ENCODE measurements around the gene PLPP7. TPM values are rescaled to one million over a fixed set of nuclear protein-coding genes. Genes with fewer than 3 reads are reported as not detected.

The PLPP7 gene
- total RNA-seq, 1 donor from 2014 or later = 0.20 TPM

- Mint-ChIP-seq H3K27ac (ENCODE audit: unreplicated experiment) (no peak overlapping the region), H3K9me3 (ENCODE audit: unreplicated experiment) (no peaks in the 10 kb centered on the region), H3K4me3 (ENCODE audit: unreplicated experiment) (no peak overlapping the region), H3K27me3 (ENCODE audit: low read depth, unreplicated experiment) (peaks cover 14% of the 10 kb centered on the region), H3K36me3 (ENCODE audit: low read depth, unreplicated experiment) (peaks cover 5% of the 10 kb centered on the region), H3K4me1 (ENCODE audit: low read depth, unreplicated experiment) (peaks cover 8% of the 10 kb centered on the region)
- TF ChIP-seq, protein P1, sequence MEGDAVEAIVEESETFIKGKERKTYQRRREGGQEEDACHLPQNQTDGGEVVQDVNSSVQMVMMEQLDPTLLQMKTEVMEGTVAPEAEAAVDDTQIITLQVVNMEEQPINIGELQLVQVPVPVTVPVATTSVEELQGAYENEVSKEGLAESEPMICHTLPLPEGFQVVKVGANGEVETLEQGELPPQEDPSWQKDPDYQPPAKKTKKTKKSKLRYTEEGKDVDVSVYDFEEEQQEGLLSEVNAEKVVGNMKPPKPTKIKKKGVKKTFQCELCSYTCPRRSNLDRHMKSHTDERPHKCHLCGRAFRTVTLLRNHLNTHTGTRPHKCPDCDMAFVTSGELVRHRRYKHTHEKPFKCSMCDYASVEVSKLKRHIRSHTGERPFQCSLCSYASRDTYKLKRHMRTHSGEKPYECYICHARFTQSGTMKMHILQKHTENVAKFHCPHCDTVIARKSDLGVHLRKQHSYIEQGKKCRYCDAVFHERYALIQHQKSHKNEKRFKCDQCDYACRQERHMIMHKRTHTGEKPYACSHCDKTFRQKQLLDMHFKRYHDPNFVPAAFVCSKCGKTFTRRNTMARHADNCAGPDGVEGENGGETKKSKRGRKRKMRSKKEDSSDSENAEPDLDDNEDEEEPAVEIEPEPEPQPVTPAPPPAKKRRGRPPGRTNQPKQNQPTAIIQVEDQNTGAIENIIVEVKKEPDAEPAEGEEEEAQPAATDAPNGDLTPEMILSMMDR (IDR thresholded peaks at IDR 0.05; ENCODE audit: insufficient read depth, low read depth, low read length) = no peak
- no peak for TF ChIP-seq EZH2 (IDR thresholded peaks at IDR 0.05; ENCODE audit: insufficient read depth, low read length)
- peaks cover 4% of the 10 kb centered on the region for H3K4me1 ChIP-seq (ENCODE audit: insufficient read depth, low read length)
- H3K27me3 ChIP-seq (ENCODE audit: insufficient read depth, low read length) = no peaks in the 10 kb centered on the region
- H3K4me3 ChIP-seq (ENCODE audit: insufficient read depth, low read depth, low read length) = no peak overlapping the region
- no peaks in the 10 kb centered on the region for H3K79me2 ChIP-seq (ENCODE audit: insufficient read depth, low read length)
- no peaks in the 10 kb centered on the region for H4K20me1 ChIP-seq (ENCODE audit: insufficient read depth, low read length)
- no peak overlapping the region for H3K9ac ChIP-seq (ENCODE audit: low read length)
- no peaks in the 10 kb centered on the region for H3K36me3 ChIP-seq (ENCODE audit: insufficient read depth, low read length)
- no peak overlapping the region for H2AFZ ChIP-seq (ENCODE audit: low read depth, low read length)
- DNase-seq (ENCODE audit: low read depth) (no peak), FAIRE-seq (no peak)
- H3K9me3 ChIP-seq (ENCODE audit: insufficient read depth, low read depth, low read length) = no peaks in the 10 kb centered on the region
- H3K4me2 ChIP-seq (ENCODE audit: low read length) = no peak overlapping the region
- H3K27ac ChIP-seq (ENCODE audit: low read depth, low read length) = no peak overlapping the region
These were observed 19.5 kb downstream of the PLPP7 start for GRCh38 chr9:131308906-131309529.

GRCh38 chr9:131309530-131310276 lies 20.2 kb downstream of the PLPP7 start:
- H3K9ac ChIP-seq (ENCODE audit: low read length) = no peak overlapping the region
- Mint-ChIP-seq H3K36me3 (ENCODE audit: low read depth, unreplicated experiment) (peaks cover 5% of the 10 kb centered on the region), H3K9me3 (ENCODE audit: unreplicated experiment) (no peaks in the 10 kb centered on the region), H3K27ac (ENCODE audit: unreplicated experiment) (no peak overlapping the region), H3K4me1 (ENCODE audit: low read depth, unreplicated experiment) (peaks cover 4% of the 10 kb centered on the region), H3K27me3 (ENCODE audit: low read depth, unreplicated experiment) (peaks cover 14% of the 10 kb centered on the region), H3K4me3 (ENCODE audit: unreplicated experiment) (no peak overlapping the region)
- H3K27me3 ChIP-seq (ENCODE audit: insufficient read depth, low read length) = no peaks in the 10 kb centered on the region
- DNase-seq (ENCODE audit: low read depth) = no peak
- no peak overlapping the region for H2AFZ ChIP-seq (ENCODE audit: low read depth, low read length)
- H3K4me1 ChIP-seq (ENCODE audit: insufficient read depth, low read length) = peaks cover 2% of the 10 kb centered on the region
- H3K4me3 ChIP-seq (ENCODE audit: insufficient read depth, low read depth, low read length) = no peak overlapping the region
- no peaks in the 10 kb centered on the region for H4K20me1 ChIP-seq (ENCODE audit: insufficient read depth, low read length)
- H3K27ac ChIP-seq (ENCODE audit: low read depth, low read length) = no peak overlapping the region
- TF ChIP-seq, protein P1 (IDR thresholded peaks at IDR 0.05; ENCODE audit: insufficient read depth, low read depth, low read length) = no peak
- no peak for TF ChIP-seq EZH2 (IDR thresholded peaks at IDR 0.05; ENCODE audit: insufficient read depth, low read length)
- H3K4me2 ChIP-seq (ENCODE audit: low read length) = no peak overlapping the region
- H3K36me3 ChIP-seq (ENCODE audit: insufficient read depth, low read length) = no peaks in the 10 kb centered on the region
- no peaks in the 10 kb centered on the region for H3K79me2 ChIP-seq (ENCODE audit: insufficient read depth, low read length)
- FAIRE-seq = no peak
- no peaks in the 10 kb centered on the region for H3K9me3 ChIP-seq (ENCODE audit: insufficient read depth, low read depth, low read length)

All from astrocyte (in vitro differentiated cells and primary cell).